Osteocyte (in vitro differentiated cells): Measurements from ENCODE around the gene UBE2L6. TPM values are rescaled to one million over a fixed set of nuclear protein-coding genes. Genes with fewer than 3 reads are reported as not detected.

Experiments
- DNase-seq: peaks from one replicate; pipeline ENCODE4 v3.0.0; 2021; ENCODE audit warnings: mixed read lengths; ENCODE audit not compliant: unreplicated experiment; ENCODE audit errors: extremely low spot score
- H3K27ac Mint-ChIP-seq: one replicate; pipeline ENCODE4 v1.8.0; 2021; ENCODE audit warnings: mild to moderate bottlenecking, mixed read lengths; ENCODE audit not compliant: unreplicated experiment
- H3K27me3 Mint-ChIP-seq: one replicate; pipeline ENCODE4 v1.8.0; 2021; ENCODE audit warnings: mixed read lengths; ENCODE audit not compliant: unreplicated experiment
- H3K36me3 Mint-ChIP-seq: one replicate; pipeline ENCODE4 v1.8.0; 2021; ENCODE audit warnings: mixed read lengths; ENCODE audit not compliant: unreplicated experiment
- H3K4me1 Mint-ChIP-seq: one replicate; pipeline ENCODE4 v1.8.0; 2021; ENCODE audit warnings: mixed read lengths; ENCODE audit not compliant: unreplicated experiment
- H3K4me3 Mint-ChIP-seq: one replicate; pipeline ENCODE4 v1.8.0; 2021; ENCODE audit warnings: mild to moderate bottlenecking, moderate library complexity, mixed read lengths; ENCODE audit not compliant: unreplicated experiment
- H3K9me3 Mint-ChIP-seq: one replicate; pipeline ENCODE4 v1.8.0; 2021; ENCODE audit warnings: mixed read lengths; ENCODE audit not compliant: unreplicated experiment
- total RNA-seq: library from RNA; stranded (reverse); gene quantifications from 2 replicates; pipeline ENCODE4 v1.2.1, GENCODE V29; 2021
- TF ChIP-seq, protein P1 (sequence below): fragments of 200-600 bp; sonication (generic); IDR thresholded peaks from 2 replicates; pipeline ENCODE4 v1.5.0; 2021; ENCODE audit warnings: antibody characterized with exemption, mild to moderate bottlenecking, moderate library complexity

UBE2L6 gene
- total RNA-seq, 1 donor from 2014 or later, result 58.9 TPM

DNA sequence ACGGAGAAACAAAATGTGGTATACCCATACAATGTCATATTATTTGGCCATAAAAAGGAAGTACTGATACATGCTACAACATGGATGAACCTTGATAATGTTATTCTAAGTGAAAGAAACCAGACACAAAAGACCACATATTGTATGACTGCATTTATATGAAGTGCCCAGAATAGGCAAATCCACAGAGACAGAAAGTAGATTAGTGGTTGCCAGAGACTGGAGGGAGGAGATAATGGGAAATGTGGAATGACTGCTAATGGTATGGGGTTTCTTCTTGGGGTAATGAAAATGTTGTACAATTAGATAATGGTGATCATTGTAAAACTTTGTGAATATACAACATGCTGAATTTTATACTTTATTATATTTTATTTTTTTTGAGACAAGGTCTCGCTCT, 46.4 kb downstream of the UBE2L6 start:
- Mint-ChIP-seq H3K4me1 (peaks cover under 1% of the 10 kb centered on the region), H3K36me3 (peaks cover 3% of the 10 kb centered on the region), H3K27ac (no peak overlapping the region), H3K27me3 (no peaks in the 10 kb centered on the region), H3K4me3 (no peak overlapping the region), H3K9me3 (no peaks in the 10 kb centered on the region)
- DNase-seq, result no peak
- TF ChIP-seq, protein P1, sequence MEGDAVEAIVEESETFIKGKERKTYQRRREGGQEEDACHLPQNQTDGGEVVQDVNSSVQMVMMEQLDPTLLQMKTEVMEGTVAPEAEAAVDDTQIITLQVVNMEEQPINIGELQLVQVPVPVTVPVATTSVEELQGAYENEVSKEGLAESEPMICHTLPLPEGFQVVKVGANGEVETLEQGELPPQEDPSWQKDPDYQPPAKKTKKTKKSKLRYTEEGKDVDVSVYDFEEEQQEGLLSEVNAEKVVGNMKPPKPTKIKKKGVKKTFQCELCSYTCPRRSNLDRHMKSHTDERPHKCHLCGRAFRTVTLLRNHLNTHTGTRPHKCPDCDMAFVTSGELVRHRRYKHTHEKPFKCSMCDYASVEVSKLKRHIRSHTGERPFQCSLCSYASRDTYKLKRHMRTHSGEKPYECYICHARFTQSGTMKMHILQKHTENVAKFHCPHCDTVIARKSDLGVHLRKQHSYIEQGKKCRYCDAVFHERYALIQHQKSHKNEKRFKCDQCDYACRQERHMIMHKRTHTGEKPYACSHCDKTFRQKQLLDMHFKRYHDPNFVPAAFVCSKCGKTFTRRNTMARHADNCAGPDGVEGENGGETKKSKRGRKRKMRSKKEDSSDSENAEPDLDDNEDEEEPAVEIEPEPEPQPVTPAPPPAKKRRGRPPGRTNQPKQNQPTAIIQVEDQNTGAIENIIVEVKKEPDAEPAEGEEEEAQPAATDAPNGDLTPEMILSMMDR, result no peak

DNA sequence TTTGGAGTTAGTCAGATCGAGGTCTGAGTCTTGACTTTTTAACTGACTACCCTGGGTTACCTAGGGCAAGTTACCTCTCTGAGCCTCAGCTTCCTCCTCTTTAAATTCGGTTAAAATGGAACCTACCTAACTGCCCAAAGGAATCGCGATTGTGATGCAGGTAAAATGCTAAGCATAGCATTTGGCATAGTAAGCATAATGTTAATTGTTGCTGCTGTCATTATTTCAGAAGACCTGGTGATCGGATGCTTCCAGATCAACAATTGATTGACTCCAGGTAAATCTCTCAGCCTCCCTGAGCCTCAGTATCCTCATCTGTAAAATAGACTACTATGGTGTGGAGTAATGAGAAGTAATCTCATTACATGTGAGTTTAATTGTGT, 51.4 kb downstream of the UBE2L6 start:
- DNase-seq, result no peak
- peak overlapping the region; percentile 97 for H3K4me3 Mint-ChIP-seq
- no peaks in the 10 kb centered on the region for H3K36me3 Mint-ChIP-seq
- peak overlapping the region; percentile 84 for H3K27ac Mint-ChIP-seq
- TF ChIP-seq, protein P1, result no peak
- no peaks in the 10 kb centered on the region for H3K27me3 Mint-ChIP-seq
- H3K9me3 Mint-ChIP-seq, result no peaks in the 10 kb centered on the region
- H3K4me1 Mint-ChIP-seq, result peaks cover 8% of the 10 kb centered on the region

DNA sequence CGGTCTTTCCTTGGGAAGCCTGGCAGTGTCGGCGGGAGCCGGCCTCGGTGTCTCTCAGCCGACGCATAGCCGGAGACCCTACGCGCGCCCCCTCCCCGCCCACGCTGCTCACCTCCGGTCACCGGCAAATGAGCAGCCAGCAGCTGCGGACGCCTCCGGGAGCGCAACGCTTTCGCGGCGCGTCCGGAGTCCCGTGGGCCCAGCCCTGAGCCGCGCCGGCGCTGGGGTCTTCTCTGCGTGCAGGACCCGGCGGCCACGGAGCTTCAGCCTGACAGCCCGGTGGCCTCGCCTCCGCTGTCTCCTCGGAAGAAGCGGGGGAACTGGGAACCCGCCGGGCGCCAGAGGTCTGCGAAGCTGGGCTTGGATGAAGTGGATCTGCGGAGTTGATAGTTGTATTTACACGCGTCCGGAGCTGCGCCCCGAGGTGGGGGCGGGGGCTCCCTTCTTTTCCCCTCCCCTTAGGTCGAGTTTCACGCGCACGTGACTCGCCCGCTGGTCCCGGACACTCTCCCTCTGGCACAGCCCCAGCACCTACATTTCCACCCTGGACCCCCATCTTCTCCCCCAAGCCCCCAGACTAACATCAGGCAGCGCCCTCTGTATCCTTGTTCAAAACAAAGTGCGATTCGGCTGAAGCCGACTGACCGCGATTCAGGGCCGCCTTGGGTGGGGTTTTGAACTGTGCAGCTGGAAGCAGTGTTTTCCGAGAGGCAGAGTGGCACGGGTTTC, 52.0 kb downstream of the UBE2L6 start, which contains the start of gene SLC43A1:
Gene SLC43A1, minus strand, starts transcription at position 371 of the 729 bp plus-strand sequence. CDS start 1,591 bp downstream, outside the sequence.
- Mint-ChIP-seq H3K27ac (peak within 1 kb of the TSS; percentile 84), H3K36me3 (no peaks in the 10 kb centered on the region), H3K27me3 (no peaks in the 10 kb centered on the region), H3K9me3 (no peaks in the 10 kb centered on the region), H3K4me1 (peaks cover 8% of the 10 kb centered on the region), H3K4me3 (peak within 1 kb of the TSS; percentile 97)
- no peak for DNase-seq
- TF ChIP-seq, protein P1, result peak; percentile 11

DNA sequence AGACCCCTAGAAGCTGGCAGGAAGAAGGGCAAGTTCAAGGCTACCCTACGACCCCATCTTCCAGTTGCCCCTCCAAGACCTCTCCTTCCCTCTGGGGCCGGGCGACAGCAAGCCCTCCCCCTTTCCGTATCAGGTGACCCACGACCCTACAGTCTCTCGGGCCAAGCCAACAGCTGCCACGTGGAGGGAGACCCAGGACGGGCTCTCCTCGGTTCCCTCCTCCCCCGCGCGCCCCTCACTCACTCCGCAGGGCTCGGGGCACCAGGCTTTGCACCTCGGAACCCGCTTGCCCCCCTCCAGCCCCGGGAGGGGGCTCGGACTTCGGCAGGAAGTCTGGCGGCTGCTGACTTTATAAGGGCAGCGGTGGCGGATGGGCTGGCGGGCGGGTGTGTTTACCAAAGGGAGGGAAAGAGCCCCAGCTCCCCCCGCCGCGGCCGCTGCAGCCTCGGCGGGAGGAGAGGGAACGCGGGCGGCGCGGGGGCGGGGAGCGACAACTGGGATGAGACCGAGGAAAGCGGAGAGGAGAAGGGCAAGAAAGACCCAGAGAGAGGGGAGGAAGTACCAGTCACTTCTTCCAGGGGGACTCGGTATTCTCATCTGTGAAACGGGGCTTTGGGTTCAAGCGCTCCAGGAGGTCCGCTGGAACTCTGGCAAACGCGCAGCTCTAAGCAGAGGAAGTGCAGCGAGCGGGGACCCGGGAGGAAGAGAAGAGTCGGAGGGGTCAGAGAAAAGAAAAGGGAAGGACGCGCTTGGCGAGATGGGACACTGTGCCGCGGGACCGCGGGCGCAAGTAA, 52.7 kb downstream of the UBE2L6 start:
- Mint-ChIP-seq H3K36me3 (no peaks in the 10 kb centered on the region), H3K4me1 (peaks cover 8% of the 10 kb centered on the region), H3K27ac (peak overlapping the region; percentile 71), H3K4me3 (peak overlapping the region; percentile 97), H3K27me3 (no peaks in the 10 kb centered on the region), H3K9me3 (no peaks in the 10 kb centered on the region)
- DNase-seq, result no peak
- TF ChIP-seq, protein P1, result no peak

DNA sequence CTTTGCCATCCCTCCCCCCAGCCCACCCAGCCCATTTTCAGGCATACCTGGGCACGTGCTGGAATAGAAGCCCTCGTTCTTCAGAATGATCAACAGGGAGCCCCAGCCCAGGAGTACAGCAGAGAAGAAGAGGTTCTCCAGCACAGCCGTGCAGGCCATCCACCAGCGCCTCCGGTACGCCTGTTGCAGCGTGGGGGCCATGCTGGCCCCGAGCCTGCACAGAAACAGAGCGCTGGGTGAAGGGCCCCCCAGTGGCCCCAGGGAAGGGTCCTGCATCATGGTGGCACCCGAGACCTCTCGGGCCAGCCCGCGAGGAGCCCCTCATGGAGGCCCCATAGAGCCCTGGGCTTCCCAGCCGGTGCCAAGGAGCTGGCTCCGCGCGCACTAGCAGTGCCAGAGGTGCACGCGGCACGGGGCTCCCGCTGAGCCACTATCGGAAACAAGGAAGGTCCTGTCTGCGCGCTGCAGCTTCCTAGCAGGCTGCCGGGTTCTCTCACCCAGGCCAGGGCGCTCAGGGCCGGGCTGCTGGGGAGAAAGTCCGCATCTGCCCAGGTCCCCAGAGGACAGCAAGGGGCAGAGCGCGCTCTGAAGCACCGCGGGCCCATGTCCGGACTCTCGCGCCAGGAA, 53.4 kb downstream of the UBE2L6 start:
- H3K4me1 Mint-ChIP-seq, result peaks cover 8% of the 10 kb centered on the region
- TF ChIP-seq, protein P1, result no peak
- no peak for DNase-seq
- H3K36me3 Mint-ChIP-seq, result no peaks in the 10 kb centered on the region
- no peak overlapping the region for H3K27ac Mint-ChIP-seq
- no peaks in the 10 kb centered on the region for H3K27me3 Mint-ChIP-seq
- no peaks in the 10 kb centered on the region for H3K9me3 Mint-ChIP-seq
- peak overlapping the region; percentile 97 for H3K4me3 Mint-ChIP-seq
